H1 (cell line): ENCODE data around the gene MACROD2. TPM values are rescaled to one million over a fixed set of nuclear protein-coding genes. Genes with fewer than 3 reads are reported as not detected.

ENCODE experiments used
- CTCF ChIA-PET: fragments of 300-600 bp; sonication (Branson Sonifier 250); formaldehyde crosslinking; loops from one replicate; lab custom pipeline; 2021; ENCODE audit not compliant: partially characterized antibody; lab: Charles Lee
- POLR2A ChIA-PET: fragments of 300-600 bp; sonication (Branson Sonifier 250); formaldehyde crosslinking; loops from one replicate; lab custom pipeline; 2021; ENCODE audit warnings: inconsistent platforms; ENCODE audit not compliant: partially characterized antibody; lab: Charles Lee
- DNase-seq, 2 experiments: peaks; one replicate each; pipeline versions ENCODE4 v3.0.0 to v3.0.0-alpha.2; 2010 to 2022; ENCODE audit warnings: low spot score in 2 of 2, low read depth in 1 of 2, mixed read lengths in 1 of 2
- FAIRE-seq: peaks from 2 replicates; lab custom pipeline; 2011; peaks lifted over from hg19 to GRCh38; lab: Jason Lieb, UNC
- H2AFZ ChIP-seq: 2 replicates; pipeline ENCODE4 v1.8.1; 2012; ENCODE audit warnings: low read length, inconsistent platforms
- H2AK5ac ChIP-seq: 2 replicates; pipeline ENCODE4 v1.6.1; 2013; ENCODE audit warnings: low read depth, low read length
- H2BK120ac ChIP-seq: replicated peaks from 2 replicates; pipeline ENCODE3; 2013; ENCODE audit warnings: low read depth, low read length, inconsistent platforms
- H2BK12ac ChIP-seq: 2 replicates; pipeline ENCODE4 v1.6.1; 2013; ENCODE audit warnings: low read depth, low read length
- H2BK15ac ChIP-seq: 2 replicates; pipeline ENCODE4 v1.6.1; 2013; ENCODE audit warnings: low read length
- H2BK20ac ChIP-seq: 2 replicates; pipeline ENCODE4 v1.6.1; 2013; ENCODE audit warnings: low read length
- H2BK5ac ChIP-seq: 2 replicates; pipeline ENCODE4 v1.6.1; 2013; ENCODE audit warnings: low read depth, low read length
- H3K14ac ChIP-seq: 2 replicates; pipeline ENCODE4 v1.6.1; 2013; ENCODE audit warnings: inconsistent platforms; ENCODE audit not compliant: insufficient read length
- H3K18ac ChIP-seq: 2 replicates; pipeline ENCODE4 v1.6.1; 2013; ENCODE audit warnings: low read length; ENCODE audit errors: extremely low read depth
- H3K23ac ChIP-seq: 2 replicates; pipeline ENCODE4 v1.6.1; 2013; ENCODE audit warnings: inconsistent platforms; ENCODE audit not compliant: insufficient read length
- H3K23me2 ChIP-seq: 2 replicates; pipeline ENCODE4 v1.6.1; 2013; ENCODE audit warnings: low read depth, low read length
- H3K27ac ChIP-seq: 2 replicates; pipeline ENCODE4 v1.6.1; 2011; ENCODE audit warnings: low read depth, low read length, inconsistent platforms
- H3K27me3 ChIP-seq, 4 experiments: replicated peaks in 1 of 4; 1 replicate in 1 of 4; 2 replicates in 3 of 4; pipeline versions ENCODE4 v1.6.1 to v1.8.1; 2011 to 2013; ENCODE audit warnings: low read length in 3 of 4, mild to moderate bottlenecking in 3 of 4, inconsistent platforms in 2 of 4, mixed read lengths in 2 of 4, moderate library complexity in 1 of 4; ENCODE audit not compliant: control insufficient read depth in 3 of 4, insufficient read depth in 3 of 4; ENCODE audit errors: extremely low read depth in 1 of 4
- H3K36me3 ChIP-seq, 4 experiments: 2 replicates each; pipeline versions ENCODE4 v1.6.1 to v1.8.1; 2011 to 2013; ENCODE audit warnings: mild to moderate bottlenecking in 4 of 4, low read length in 3 of 4, moderate library complexity in 2 of 4, control low read depth in 1 of 4, inconsistent platforms in 1 of 4; ENCODE audit not compliant: insufficient read depth in 4 of 4, control insufficient read depth in 2 of 4
- H3K4ac ChIP-seq: replicated peaks from 2 replicates; pipeline ENCODE3; 2013; ENCODE audit warnings: low read length, low read depth, mixed read lengths, inconsistent platforms; ENCODE audit not compliant: insufficient read length
- H3K4me1 ChIP-seq, 4 experiments: replicated peaks in 1 of 4; 1 replicate in 1 of 4; 2 replicates in 3 of 4; pipeline versions ENCODE4 v1.6.1 to v1.8.1; 2011 to 2013; ENCODE audit warnings: low read length in 3 of 4, inconsistent platforms in 2 of 4, mixed read lengths in 1 of 4; ENCODE audit not compliant: insufficient read depth in 4 of 4, control insufficient read depth in 3 of 4
- H3K4me2 ChIP-seq, 2 experiments: 2 replicates each; pipeline versions ENCODE4 v1.6.1 to v1.8.1; 2011 to 2013; ENCODE audit warnings: low read depth in 2 of 2, low read length in 2 of 2, control low read depth in 1 of 2, inconsistent platforms in 1 of 2, mild to moderate bottlenecking in 1 of 2; ENCODE audit not compliant: insufficient read depth in 1 of 2
- H3K4me3 ChIP-seq, 4 experiments: fragments of 200-600, 300-600 bp in 1 of 4; sonication (generic), shearing (Covaris generic), sonication (Bioruptor Twin) in 1 of 4; 2 replicates each; pipeline versions ENCODE4 v1.5.1 to v1.8.1; 2011 to 2016; ENCODE audit warnings: low read length in 4 of 4, low read depth in 3 of 4, control low read depth in 2 of 4, inconsistent platforms in 2 of 4, mild to moderate bottlenecking in 2 of 4, mixed read lengths in 1 of 4, moderate library complexity in 1 of 4; ENCODE audit not compliant: insufficient read depth in 2 of 4; ENCODE audit errors: extremely low read depth in 1 of 4
- H3K56ac ChIP-seq: replicated peaks from 2 replicates; pipeline ENCODE3; 2013; ENCODE audit warnings: low read depth, mild to moderate bottlenecking, mixed read lengths, low read length, inconsistent platforms; ENCODE audit not compliant: insufficient read length
- H3K79me1 ChIP-seq: 2 replicates; pipeline ENCODE4 v1.6.1; 2013; ENCODE audit warnings: low read depth, low read length, control low read depth
- H3K79me2 ChIP-seq, 2 experiments: 2 replicates each; pipeline versions ENCODE4 v1.6.1 to v1.8.1; 2012 to 2013; ENCODE audit warnings: low read length in 2 of 2, mild to moderate bottlenecking in 2 of 2, inconsistent platforms in 1 of 2; ENCODE audit not compliant: insufficient read depth in 2 of 2, control insufficient read depth in 1 of 2
- H3K9ac ChIP-seq, 4 experiments: replicated peaks in 1 of 4; 1 replicate in 1 of 4; 2 replicates in 3 of 4; pipeline versions ENCODE4 v1.6.1 to v1.8.1; 2011 to 2013; ENCODE audit warnings: low read depth in 3 of 4, low read length in 3 of 4, control low read depth in 2 of 4, mild to moderate bottlenecking in 2 of 4, moderate library complexity in 2 of 4, inconsistent platforms in 1 of 4; ENCODE audit errors: extremely low read depth in 1 of 4
- H3K9me3 ChIP-seq, 2 experiments: 2 replicates each; pipeline versions ENCODE4 v1.6.1 to v1.8.1; 2012 to 2013; ENCODE audit warnings: mild to moderate bottlenecking in 2 of 2, moderate library complexity in 2 of 2, control low read depth in 1 of 2, inconsistent platforms in 1 of 2, low read depth in 1 of 2, low read length in 1 of 2, mixed read lengths in 1 of 2; ENCODE audit not compliant: insufficient read depth in 2 of 2
- H4K20me1 ChIP-seq, 2 experiments: replicated peaks in 1 of 2; 2 replicates each; pipeline versions ENCODE3 to v1.8.1; 2011 to 2013; ENCODE audit warnings: inconsistent platforms in 2 of 2, low read length in 2 of 2, mild to moderate bottlenecking in 1 of 2; ENCODE audit not compliant: insufficient read depth in 2 of 2, control insufficient read depth in 1 of 2
- H4K5ac ChIP-seq: 2 replicates; pipeline ENCODE4 v1.6.1; 2013; ENCODE audit warnings: low read length, low read depth, mixed read lengths, inconsistent platforms; ENCODE audit not compliant: insufficient read length
- H4K8ac ChIP-seq: 2 replicates; pipeline ENCODE4 v1.8.0; 2013; ENCODE audit warnings: mild to moderate bottlenecking, moderate library complexity, low read length, inconsistent platforms; ENCODE audit not compliant: insufficient read depth; ENCODE audit errors: extremely low read depth
- H4K91ac ChIP-seq: replicated peaks from 2 replicates; pipeline ENCODE3; 2013; ENCODE audit warnings: low read length, mixed read lengths, inconsistent platforms; ENCODE audit not compliant: insufficient read length
- CHD1 ChIP-seq: IDR thresholded peaks from 2 replicates; pipeline ENCODE4 v1.6.1; 2012; ENCODE audit warnings: low read depth, low read length, improper control_type of control experiment
- EZH2 ChIP-seq: fragments of 200-600 bp; sonication (generic); IDR thresholded peaks from 2 replicates; pipeline ENCODE4 v1.7.1; 2012; ENCODE audit warnings: low read depth, mild to moderate bottlenecking, moderate library complexity, low read length, inconsistent platforms; ENCODE audit not compliant: severe bottlenecking
- SAP30 ChIP-seq: fragments of 300-600 bp; sonication (generic); IDR thresholded peaks from 2 replicates; pipeline ENCODE4 v1.7.1; 2012; ENCODE audit warnings: low read length, moderate library complexity, mild to moderate bottlenecking, inconsistent platforms; ENCODE audit not compliant: insufficient read depth, insufficient replicate concordance
- SIRT6 ChIP-seq: IDR thresholded peaks from one replicate; pipeline ENCODE4 v1.7.1; 2012; ENCODE audit warnings: low read length, inconsistent platforms
- SP4 ChIP-seq: IDR thresholded peaks from 2 replicates; pipeline ENCODE4 v1.6.1; 2012; ENCODE audit warnings: low read length, inconsistent platforms
- SUZ12 ChIP-seq: fragments of 200-600 bp; sonication (generic); IDR thresholded peaks from 2 replicates; pipeline ENCODE4 v1.6.1; 2012; ENCODE audit warnings: mild to moderate bottlenecking, inconsistent platforms, low read length, moderate library complexity, mixed read lengths
- TAF1 ChIP-seq: IDR thresholded peaks from 2 replicates; pipeline ENCODE4 v1.6.1; 2011; ENCODE audit warnings: mild to moderate bottlenecking, low read depth, low read length
- TAF7 ChIP-seq: optimal IDR thresholded peaks from 2 replicates; pipeline ENCODE3; 2011; ENCODE audit warnings: low read depth, mild to moderate bottlenecking, inconsistent platforms, low read length, moderate library complexity, borderline replicate concordance
- USF2 ChIP-seq: IDR thresholded peaks from 2 replicates; pipeline ENCODE4 v1.6.1; 2011; ENCODE audit warnings: low read length, improper control_type of control experiment
- ZNF274 ChIP-seq: IDR thresholded peaks from 2 replicates; pipeline ENCODE4 v1.7.0; 2012; ENCODE audit warnings: low read length, borderline replicate concordance; ENCODE audit errors: extremely low read depth
- WGBS, 2 experiments: shearing (Covaris generic) in 1 of 2; methylation state at CpG; one replicate each; pipeline versions ENCODE4 v1.1.6 to v1.1.7; 2013 to 2015; ENCODE audit warnings: low lambda C conversion rate in 2 of 2, mixed read lengths in 2 of 2, inconsistent platforms in 1 of 2, low coverage in 1 of 2, missing lambda C conversion rate in 1 of 2; ENCODE audit not compliant: insufficient replicate concordance in 2 of 2, insufficient coverage in 1 of 2, insufficient read length in 1 of 2; ENCODE audit errors: extremely low coverage in 1 of 2, missing lambda C conversion rate in 1 of 2; 5-methylcytosine and 5-hydroxymethylcytosine counted together
- polyA plus RNA-seq, 7 experiments: library from polyadenylated mRNA; depleted of rRNA in 3 of 7; stranded (reverse) in 5 of 7; unstranded in 2 of 7; fragments of >200 nt in 5 of 7; fragments of 200-250 nt in 2 of 7; gene quantifications; 1 replicate in 5 of 7; 2 replicates in 1 of 7; 4 replicates in 1 of 7; pipeline versions ENCODE4 v1.2.1 to v1.2.3, GENCODE V29; 2011 to 2013; ENCODE audit warnings: missing spikeins in 2 of 7, mixed read lengths in 2 of 7
- total RNA-seq: library from RNA; stranded (reverse); fragmentation: NEBNext Ultra II Directional; extraction: Animal tissue kit (Norgen Biotek cat#: 25700); gene quantifications from 2 replicates; pipeline ENCODE4 v1.2.1, GENCODE V29; 2021

Gene MACROD2
- total and polyA plus RNA-seq, 2 of the 8 experiments (the other 6 are each of a cell fraction or from before 2014, with no cell fraction given) = 0.70 to 3.9 TPM

- no peak overlapping the region for H2BK12ac ChIP-seq
- H3K4me1 ChIP-seq = no peaks in the 10 kb centered on the region
- H2AK5ac ChIP-seq = no peak overlapping the region
- no peaks in the 10 kb centered on the region for H4K20me1 ChIP-seq
- no peak overlapping the region for H3K4ac ChIP-seq
- H4K8ac ChIP-seq = no peak overlapping the region
- no peak overlapping the region for H3K4me2 ChIP-seq
- H2AFZ ChIP-seq = no peak overlapping the region
- H4K5ac ChIP-seq = no peak overlapping the region
- POLR2A ChIA-PET = no interaction called here
- no peaks in the 10 kb centered on the region for H3K79me2 ChIP-seq
- no peak overlapping the region for H3K23ac ChIP-seq
- no peak overlapping the region for H2BK20ac ChIP-seq
- H3K9ac ChIP-seq = no peak overlapping the region
- no peaks in the 10 kb centered on the region for H3K79me1 ChIP-seq
- 94% methylated on average over 2 of the region's 2 CpGs; no CpG with 5 or more reads in 1 of the 2 experiments for WGBS, 2 experiments
- no peak overlapping the region for H4K91ac ChIP-seq
- FAIRE-seq (no peak), DNase-seq (no peak)
- CTCF ChIA-PET = no interaction called here
- H3K27ac ChIP-seq = no peak overlapping the region
- no peaks in the 10 kb centered on the region for H3K27me3 ChIP-seq
- H2BK15ac ChIP-seq = no peak overlapping the region
- no peak overlapping the region for H3K56ac ChIP-seq
- H2BK120ac ChIP-seq = no peak overlapping the region
- no peaks in the 10 kb centered on the region for H3K23me2 ChIP-seq
- H3K14ac ChIP-seq = no peak overlapping the region
- no peaks in the 10 kb centered on the region for H3K36me3 ChIP-seq
- no peak overlapping the region for H3K18ac ChIP-seq
- no peak overlapping the region for H2BK5ac ChIP-seq
- H3K4me3 ChIP-seq = no peak overlapping the region
- no peaks in the 10 kb centered on the region for H3K9me3 ChIP-seq
- TF ChIP-seq SIRT6 = no peak
- no peak for TF ChIP-seq USF2
- no peak for TF ChIP-seq ZNF274
- no peak for TF ChIP-seq CHD1
- no peak for TF ChIP-seq TAF7
- TF ChIP-seq SP4 = no peak
- no peak for TF ChIP-seq TAF1
- no peak for TF ChIP-seq SAP30
- no peak for TF ChIP-seq EZH2
- no peak for TF ChIP-seq SUZ12
Observed at GRCh38 chr20:15039088-15039752, 1043.9 kb downstream of the MACROD2 start.
